Astrocyte of the cerebellum (primary cell): ENCODE measurements around the gene CPT1A.

Experiments
- DNase-seq: peaks from one replicate; pipeline ENCODE4 v3.0.0-alpha.2; 2011; ENCODE audit warnings: low read depth
- H3K4me3 ChIP-seq: 2 replicates; pipeline ENCODE4 v1.5.1; 2011; ENCODE audit warnings: mild to moderate bottlenecking, low read depth, low read length, moderate library complexity
- in situ Hi-C: cut with HindIII; loops from 2 replicates; pipeline ENCODE4 v1.10.0; 2017; ENCODE audit warnings: low sequenced_read_pairs
- TF ChIP-seq, protein P1 (sequence below): IDR thresholded peaks from 2 replicates; pipeline ENCODE4 v1.5.1; 2012; ENCODE audit warnings: low read length, low read depth, moderate library complexity, mild to moderate bottlenecking; ENCODE audit errors: missing control alignments

CPT1A gene

GRCh38 chr11:68775951-68776388 is 65.7 kb downstream of the CPT1A start:
- DNase-seq, result no peak
- in situ Hi-C loops, result no loop called here
- no peak overlapping the region for H3K4me3 ChIP-seq
- TF ChIP-seq, protein P1, sequence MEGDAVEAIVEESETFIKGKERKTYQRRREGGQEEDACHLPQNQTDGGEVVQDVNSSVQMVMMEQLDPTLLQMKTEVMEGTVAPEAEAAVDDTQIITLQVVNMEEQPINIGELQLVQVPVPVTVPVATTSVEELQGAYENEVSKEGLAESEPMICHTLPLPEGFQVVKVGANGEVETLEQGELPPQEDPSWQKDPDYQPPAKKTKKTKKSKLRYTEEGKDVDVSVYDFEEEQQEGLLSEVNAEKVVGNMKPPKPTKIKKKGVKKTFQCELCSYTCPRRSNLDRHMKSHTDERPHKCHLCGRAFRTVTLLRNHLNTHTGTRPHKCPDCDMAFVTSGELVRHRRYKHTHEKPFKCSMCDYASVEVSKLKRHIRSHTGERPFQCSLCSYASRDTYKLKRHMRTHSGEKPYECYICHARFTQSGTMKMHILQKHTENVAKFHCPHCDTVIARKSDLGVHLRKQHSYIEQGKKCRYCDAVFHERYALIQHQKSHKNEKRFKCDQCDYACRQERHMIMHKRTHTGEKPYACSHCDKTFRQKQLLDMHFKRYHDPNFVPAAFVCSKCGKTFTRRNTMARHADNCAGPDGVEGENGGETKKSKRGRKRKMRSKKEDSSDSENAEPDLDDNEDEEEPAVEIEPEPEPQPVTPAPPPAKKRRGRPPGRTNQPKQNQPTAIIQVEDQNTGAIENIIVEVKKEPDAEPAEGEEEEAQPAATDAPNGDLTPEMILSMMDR, result no peak

- H3K4me3 ChIP-seq, result no peak overlapping the region
- in situ Hi-C loops, result no loop called here
- TF ChIP-seq, protein P1, result no peak
- DNase-seq, result no peak
Observed at GRCh38 chr11:68774194-68774585, 67.5 kb downstream of the CPT1A start.

- TF ChIP-seq, protein P1, result no peak
- no peak overlapping the region for H3K4me3 ChIP-seq
- DNase-seq, result no peak
- in situ Hi-C loops, result no loop called here
Observed at GRCh38 chr11:68773521-68774193, 68.1 kb downstream of the CPT1A start.

DNA sequence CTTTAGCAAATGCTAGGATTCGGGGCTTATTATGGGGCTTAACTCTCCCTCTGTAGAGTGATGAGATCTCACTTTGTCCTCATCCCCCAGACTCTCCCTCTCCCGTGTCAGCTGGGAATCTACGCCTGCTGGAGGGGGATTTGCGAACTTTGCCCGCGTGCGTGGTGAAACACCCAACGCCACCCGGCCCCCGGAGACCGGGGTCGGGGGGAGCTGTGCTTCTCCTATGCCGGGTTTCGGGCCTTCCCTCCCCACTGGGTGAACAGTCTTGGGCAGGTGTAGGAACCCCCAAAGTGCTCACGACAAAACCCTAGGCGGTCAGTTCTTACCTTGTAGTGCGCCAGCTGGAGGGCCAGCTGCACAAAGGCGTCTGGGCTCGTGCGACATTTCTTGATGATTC is 68.8 kb downstream of the CPT1A start:
- TF ChIP-seq, protein P1, result no peak
- no peak overlapping the region for H3K4me3 ChIP-seq
- DNase-seq, result no peak
- in situ Hi-C loops, result no loop called here

- DNase-seq, result no peak
- no peak overlapping the region for H3K4me3 ChIP-seq
- in situ Hi-C loops, result no loop called here
- TF ChIP-seq, protein P1, result no peak
Observed at GRCh38 chr11:68770781-68771180, 70.9 kb downstream of the CPT1A start.

- in situ Hi-C loops, result loop anchor here (5.0 kb wide), 1 partner anchor 80 kb away; no protein-coding TSS in a partner anchor
- no peak overlapping the region for H3K4me3 ChIP-seq
- TF ChIP-seq, protein P1, result no peak
- DNase-seq, result no peak
Observed at GRCh38 chr11:68767672-68768071, 74.0 kb downstream of the CPT1A start.

GRCh38 chr11:68766786-68767185 is 74.9 kb downstream of the CPT1A start:
- H3K4me3 ChIP-seq, result no peak overlapping the region
- DNase-seq, result no peak
- TF ChIP-seq, protein P1, result no peak
- in situ Hi-C loops, result loop anchor here (5.0 kb wide), 1 partner anchor 79 kb away; no protein-coding TSS in a partner anchor
